Stimulated activated CD4-positive, alpha-beta T cell treated with anti-CD3 and anti-CD28 coated beads, TNF-alpha, amount 100 ng/mL, for 4 hours (primary cell): ENCODE data around the gene CNKSR3.
"Not testable (repeated sequence)": the region's sequence is repeated elsewhere in the genome, so short reads cannot be mapped to it uniquely, and the experiment has no call there.

ENCODE experiments used
- DNase-seq, 3 experiments: peaks; one replicate each; pipeline ENCODE4 v3.0.0-alpha.2; 2020; ENCODE audit warnings: low read depth in 3 of 3

CNKSR3 gene

DNA sequence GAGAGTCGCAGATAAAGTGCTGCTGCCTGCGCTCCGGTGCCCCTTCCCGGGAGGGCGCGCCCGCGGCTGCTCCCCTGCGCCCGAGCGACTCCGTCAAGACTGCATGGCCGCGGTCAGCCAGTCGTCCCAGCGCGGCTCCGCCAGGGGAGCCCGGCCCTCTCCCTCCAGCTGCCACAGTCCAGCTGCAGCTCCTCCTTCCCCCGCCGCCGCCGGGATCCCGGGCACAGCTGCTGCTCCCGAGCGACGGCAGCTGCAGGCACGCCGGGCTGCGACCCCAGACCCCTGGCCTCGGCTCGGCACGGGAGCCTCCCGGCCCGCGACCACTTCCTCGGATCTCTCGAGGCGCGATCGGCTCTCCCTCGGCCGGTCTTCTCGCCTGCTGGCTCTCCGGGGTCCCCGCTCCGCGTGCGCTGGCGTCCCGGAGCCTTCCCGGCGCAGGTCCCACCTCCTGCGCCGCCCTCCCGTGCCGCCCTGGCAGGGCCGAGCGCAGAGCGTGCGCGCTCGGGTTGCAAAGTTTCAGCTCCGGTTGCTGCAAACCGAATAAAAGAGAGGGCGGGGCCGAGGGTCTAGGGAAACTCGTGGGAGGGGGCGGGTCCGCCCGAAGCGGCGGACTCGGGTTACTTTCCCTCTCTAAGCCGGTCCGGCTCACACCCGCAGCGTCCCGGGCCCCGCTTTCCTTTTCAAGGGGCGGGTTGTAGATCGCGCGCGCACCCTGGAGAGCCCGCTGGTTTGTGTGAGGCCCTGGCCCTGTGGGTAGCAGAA, at the start of gene CNKSR3:
Gene CNKSR3 (minus strand): TSS at position 542 of the 762 bp plus-strand sequence. CDS start 571 bp downstream, outside the sequence.
- peak in 1 of 3 experiments; percentile 14 for DNase-seq

DNA sequence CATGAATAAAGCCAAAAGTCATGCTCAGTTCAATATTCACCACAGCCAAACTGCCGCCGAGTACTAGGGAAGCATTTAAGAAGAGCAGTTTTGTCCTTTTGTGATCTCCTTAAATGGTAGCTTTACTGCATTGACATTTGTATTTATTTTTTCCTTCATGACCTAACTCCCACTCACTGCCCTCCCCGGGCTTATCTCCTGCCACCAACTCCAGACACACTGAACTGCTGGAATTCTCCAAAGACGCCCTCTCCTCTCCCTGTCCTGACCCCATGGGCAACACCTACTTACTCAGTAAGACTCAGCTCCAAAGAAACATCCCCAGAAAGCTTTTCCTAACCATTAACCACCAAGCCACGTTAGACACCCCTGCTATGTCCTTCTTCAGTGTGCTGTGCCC, 48.5 kb upstream of the CNKSR3 start:
- no peak for DNase-seq

DNA sequence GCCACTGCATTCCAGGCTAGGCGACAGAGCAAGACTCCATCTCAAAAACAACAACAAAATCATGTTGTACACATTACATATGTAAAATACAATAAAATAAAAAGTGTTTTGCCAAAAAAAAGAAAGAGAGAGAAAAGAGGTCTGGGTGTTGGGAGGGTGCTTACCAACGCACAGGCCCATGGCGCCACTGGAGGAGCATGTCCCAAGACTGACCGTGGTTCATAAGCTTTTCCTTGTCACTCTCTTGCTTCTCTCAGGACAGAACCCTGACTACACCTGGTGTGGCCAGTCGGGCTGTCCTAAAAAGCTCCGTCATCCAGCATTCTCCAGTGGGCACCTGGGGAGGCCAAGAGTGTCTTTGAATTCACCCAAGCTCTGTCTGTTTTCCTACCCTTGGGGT, 48.0 kb upstream of the CNKSR3 start:
- no peak for DNase-seq

DNA sequence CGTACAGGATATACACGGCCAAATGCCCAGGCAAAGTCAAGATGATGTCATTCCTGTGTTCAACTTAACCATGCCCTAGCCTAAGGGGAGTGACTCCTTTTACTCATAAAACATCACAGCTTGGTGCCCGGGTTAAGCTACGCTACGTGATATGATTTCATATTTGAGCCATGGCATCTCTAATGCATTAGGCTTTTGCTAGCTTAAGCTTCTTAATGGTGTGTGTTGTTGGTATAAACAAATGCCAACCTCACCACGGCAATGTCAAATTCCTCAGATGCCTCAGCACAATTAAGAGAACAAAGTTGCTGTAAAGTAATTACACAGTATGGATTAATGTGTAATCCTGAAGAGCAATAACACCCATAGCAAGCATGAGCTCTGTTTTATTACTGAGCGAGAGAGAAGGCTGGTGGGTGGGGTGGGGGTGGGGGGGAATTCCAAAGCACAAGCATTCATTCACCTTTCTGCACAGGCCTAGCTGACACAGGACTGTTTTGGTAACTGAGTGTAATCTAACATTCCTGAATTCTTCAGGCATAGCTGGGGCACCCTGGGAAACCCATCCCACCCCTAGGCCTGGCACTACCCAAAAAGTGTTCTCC, 44.7 kb upstream of the CNKSR3 start:
- no peak for DNase-seq

DNA sequence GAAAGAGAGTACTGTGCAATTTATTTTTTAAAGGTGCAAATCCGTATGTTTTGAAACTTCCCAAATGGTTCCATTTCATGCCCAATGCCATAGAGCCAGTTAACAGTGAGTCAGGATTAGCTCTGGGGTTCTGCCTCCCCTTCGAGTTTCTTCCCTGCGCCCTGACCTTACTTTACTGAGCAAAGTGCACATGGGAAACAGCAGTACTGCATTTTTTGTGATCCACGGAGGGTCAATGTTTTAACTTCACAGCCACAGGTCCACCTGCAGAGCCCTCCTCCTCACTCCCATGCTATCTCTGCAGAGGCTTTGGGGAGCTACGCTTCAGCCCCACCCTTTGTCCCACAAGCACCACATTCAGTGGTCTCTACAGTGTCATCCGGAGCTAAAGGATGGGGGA, 44.0 kb upstream of the CNKSR3 start:
- no peak for DNase-seq

DNA sequence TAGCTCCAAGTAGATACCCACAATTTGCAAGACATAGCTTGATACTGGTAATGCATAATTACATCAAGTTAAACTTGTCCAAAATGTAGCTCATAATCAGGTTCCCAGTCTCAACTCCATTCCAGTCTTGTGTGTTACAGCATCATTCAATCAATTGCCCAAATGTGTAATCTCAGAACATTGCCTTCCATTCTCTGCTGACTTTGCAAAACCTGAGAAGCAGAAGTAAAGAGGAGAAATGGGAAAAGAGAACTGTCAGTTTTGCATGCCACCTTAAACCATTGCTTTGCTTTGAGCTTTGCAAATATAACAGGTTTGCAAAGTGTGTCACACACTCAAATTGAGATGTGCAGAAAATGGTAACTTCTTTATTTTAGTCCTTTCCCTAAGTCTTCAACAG, 40.3 kb upstream of the CNKSR3 start:
- DNase-seq: no peak

DNA sequence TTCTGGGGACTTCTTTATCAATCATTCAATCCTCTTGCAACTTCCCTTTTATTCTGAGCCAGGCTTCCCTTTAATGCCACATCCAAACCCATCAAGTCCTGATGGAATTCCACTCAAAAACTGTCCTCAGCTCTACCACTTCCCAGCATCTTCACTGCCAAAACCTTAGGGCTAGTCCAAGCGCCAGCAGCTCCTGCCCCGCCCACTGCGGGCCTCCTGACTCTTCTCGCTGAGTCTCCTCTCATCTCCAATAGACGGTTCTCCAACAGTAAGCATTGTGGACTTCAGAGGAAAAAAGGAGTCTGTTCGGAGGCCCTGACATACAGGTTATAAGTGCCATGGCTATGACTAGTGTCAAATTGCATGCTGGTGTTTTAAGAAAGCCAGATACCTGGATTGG, 38.7 kb upstream of the CNKSR3 start:
- DNase-seq: no peak

DNA sequence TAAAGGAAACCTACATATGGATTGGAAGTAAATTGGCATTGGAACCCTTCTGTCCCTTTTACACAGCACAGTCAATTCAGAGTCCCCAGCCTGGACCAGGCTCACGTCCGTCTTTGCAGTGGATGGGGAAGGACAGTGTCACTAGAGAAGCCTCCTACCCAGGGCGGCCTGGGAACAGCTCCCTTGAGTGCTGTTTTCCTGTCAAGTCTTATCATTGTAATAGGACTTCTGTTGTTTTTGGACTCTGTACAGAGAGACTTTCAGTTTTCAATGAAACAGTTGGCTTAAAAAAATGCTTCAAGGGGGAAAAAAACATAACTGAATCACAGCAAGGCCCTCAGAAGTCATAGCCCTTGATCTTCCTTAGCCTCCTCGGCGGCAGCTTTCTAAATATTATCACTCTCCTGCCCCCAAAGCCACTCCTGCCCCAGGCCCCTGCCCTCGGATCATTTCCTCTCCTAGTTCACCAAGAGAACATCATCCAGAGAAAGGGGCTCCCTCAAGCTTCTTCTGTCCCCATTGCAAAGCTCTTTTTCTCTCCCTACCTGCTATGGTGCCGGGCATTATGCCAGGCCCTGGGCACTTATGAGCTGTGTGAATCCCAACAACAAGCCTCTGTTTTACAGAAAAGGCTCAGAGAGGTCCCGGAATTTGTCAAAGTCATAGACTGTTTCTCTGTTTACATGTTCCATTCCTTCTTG, 37.8 kb upstream of the CNKSR3 start:
- DNase-seq: no peak

DNA sequence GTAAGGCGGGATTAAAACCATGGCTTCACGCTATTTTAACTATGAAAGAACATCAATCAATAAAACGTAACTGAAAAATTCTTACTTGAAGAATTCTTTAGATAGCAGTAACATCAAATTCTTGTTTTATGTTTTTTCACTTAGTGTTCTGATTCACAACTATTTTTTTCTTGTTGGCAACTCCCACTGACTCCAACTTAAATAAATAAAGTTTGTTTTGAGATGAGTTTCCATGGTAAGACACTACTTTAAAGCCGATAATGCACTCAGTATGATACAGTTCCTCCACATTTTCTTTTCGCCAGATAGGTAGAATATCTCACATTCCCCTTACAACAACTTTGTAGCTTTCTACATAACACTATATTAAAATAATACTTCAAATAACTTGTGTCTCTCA, 33.1 kb upstream of the CNKSR3 start:
- no peak for DNase-seq

DNA sequence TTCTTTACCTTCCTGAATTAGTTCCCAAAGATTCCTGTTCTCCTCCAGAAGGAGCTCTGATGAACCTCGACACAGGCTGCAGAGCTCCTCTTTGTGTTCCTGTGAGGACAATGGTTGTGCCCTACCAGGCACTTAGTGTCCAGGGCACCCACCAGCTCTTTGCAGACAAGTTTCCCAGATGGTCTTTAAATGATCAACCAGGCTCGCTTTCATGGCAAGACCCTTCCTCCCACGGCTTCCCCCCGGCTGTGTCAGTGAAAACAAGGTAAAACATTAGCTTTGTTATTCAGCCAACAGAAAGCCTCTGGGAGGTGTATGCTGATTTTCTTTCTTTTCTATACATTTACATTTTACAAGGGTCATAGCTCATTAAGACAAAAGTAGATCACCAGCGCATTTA, 32.3 kb upstream of the CNKSR3 start:
- no peak for DNase-seq

DNA sequence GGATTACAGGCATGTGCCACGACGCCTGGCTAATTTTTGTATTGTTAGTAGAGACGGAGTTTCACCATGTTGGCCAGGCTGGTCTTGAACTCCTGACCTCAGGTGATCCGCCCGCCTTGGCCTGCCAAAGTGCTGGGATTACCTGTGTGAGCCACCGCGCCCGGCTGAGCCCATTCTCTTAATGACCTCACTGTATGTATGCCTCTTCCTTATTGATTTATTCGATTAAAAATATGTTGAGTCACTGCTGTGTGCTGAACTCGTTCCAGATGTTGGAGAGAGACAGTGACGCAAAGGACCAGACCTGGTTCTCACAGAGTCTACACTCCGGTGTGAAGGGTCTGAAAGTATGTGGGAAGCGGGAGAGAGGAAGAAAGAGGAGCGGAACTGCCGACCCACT, 31.4 kb upstream of the CNKSR3 start:
- not testable (repeated sequence) for DNase-seq

DNA sequence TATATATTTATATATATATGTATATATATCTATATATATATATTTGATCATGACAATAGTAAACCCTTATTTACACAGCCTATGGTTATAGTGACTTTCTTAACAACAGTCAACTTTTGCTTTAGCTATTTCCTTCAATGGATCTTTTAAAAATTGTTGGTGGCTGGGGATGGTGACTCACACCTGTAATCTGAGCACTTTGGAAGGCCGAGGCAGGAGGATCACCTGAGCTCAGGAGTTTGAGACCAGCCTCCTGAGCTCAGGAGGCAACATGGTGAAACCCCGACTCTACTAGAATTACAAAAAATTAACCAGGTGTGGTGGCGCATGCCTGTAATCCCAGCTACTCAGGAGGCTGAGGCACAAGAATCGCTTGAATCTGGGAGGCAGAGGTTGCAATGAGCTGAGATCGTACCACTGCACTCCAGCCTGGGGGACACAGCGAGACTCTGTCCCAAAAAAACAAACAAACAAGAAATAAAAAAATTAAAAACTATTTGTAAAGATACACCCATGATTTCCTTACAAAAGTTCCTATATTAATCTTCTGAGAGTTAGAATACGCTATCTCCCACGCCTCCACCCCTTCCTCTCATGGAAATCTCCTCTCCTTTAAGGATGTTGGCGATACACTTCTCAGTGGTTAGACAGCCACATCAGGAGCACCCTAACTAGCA, 29.2 kb upstream of the CNKSR3 start:
- no peak for DNase-seq

DNA sequence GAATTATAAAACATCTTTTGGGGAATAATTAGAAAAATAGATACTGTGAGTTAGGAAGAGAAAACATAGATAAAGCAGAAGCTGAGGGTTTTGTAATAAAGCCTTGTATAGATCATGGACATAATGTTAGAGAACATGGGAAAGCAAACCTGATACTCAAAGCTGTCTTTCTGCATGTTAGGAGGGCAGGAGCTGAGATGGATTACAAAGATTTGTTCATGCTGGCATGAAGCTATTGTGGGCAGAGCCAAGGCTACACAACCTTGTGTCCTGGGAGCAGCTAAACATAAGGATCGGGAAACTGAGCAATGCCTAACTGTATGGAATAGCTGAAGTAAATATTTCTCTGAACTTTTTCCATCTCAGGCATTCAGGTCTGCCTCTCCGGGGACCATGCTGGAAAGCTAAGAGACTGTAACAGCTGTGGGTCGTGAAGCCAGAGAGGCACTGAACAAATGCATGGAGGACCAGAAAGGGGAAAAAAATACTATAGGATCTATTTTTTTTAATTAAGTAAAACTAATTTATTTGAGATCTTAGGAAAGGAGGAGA, 28.2 kb upstream of the CNKSR3 start:
- DNase-seq: no peak

DNA sequence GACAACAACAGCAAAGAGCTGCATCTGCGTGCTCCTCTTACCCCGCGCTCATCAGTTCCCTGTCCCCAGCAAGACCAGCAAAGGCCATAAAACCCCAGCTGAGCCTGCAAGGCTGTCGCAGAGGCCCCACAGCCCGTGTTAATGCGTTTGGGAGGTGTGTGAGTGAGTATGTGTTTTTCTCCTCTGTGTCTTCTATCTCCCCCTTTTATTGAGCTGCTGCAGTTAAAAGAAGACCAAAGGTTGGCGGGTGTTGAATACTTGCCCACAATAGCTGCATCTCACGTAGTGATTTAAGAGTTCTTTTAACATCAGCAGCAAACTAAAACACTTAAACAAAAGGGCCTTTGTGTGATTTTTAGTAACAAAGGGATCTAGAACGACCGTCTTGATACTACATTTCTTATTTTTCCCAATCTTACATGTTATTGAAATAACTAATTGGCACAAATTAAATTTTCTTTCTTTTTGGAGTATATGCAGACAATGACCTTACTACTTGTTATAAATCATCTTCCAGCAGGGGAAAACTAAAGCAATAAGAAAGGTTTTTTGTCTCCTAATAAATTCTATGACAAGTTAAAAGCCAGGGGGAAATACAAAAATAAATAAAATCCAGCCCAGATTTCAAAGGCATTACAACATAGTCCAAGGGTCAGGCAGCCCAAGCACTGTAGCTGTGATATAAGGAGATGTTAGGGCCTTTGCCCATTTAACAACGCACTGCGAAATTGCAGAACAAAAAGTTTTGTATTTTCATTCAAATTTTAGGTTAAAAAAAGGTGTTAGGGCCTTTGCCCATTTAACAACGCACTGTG, 27.2 kb upstream of the CNKSR3 start:
- no peak for DNase-seq

DNA sequence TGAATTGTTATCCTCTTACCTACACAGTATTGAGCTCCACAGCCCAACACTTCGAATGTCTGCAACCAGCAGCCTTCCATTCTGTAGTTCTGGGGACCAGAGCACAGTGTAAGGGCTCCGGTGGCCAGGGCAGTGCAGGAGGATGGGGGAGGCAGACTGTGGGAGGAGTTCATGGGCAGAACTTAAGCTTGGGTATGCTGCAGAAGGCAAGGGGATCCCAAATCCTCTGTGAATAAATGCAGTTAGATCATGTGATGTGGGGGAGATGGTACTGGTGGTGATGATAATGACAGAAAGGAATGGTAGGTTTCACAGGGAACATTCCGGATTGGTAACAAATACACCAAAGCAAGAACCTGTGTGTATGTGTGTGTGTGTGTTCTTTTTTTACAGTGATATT, 26.5 kb upstream of the CNKSR3 start:
- no peak for DNase-seq

DNA sequence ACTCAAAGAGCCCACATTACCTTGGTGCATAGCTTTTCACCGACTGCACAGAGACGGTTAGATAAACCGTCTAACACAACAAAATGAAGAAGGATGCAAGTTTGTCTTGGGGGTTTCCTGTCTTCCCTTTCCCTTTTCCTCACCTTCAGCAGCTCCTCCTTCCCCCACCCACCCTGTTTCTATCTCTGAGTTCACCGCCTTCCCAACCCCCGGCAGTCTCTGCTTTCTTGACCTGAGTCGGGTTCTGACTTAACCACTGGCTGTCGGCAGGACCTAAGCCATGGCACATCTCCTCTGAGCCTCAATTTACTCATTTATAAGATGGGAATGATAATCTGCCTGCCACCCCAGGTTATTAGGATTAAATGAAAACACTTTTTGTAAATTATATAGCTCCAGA, 25.8 kb upstream of the CNKSR3 start:
- no peak for DNase-seq

DNA sequence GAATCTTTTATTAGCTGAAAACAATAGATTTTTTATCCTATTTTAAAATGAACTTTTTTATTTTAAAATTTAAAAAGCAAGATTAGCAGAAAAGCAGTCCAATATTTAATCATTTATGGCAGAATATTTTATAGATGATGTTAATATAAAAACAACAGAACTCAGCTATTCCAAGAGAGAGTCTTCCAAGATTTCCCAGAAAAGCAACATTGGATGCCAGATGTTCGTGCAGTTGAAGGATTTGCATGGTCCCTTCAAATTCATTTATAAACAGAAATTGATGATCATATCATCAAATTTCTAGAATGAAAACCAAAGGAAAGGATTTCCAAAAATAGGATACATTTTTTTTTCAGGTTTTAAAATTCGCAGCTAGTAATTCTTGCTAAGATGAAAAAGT, 25.4 kb upstream of the CNKSR3 start:
- no peak for DNase-seq

DNA sequence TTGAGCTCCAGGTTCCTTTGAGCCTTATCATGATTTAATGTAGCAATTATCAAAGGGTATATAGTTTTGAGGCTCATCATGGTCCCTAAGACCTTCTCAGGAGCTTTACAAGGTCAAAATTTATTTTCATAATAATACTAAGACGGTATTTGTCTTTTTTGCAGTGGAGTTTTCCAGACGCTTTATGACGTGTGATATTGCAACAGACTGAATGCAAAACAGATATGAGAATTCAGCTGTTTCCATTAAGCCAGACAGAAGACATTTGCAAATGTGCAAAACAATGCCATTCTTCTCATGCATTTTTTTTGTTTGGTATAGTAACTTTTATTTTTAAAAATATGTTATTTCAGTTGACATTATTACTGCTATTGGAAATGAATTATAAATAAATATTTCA, 24.7 kb upstream of the CNKSR3 start:
- DNase-seq: no peak

DNA sequence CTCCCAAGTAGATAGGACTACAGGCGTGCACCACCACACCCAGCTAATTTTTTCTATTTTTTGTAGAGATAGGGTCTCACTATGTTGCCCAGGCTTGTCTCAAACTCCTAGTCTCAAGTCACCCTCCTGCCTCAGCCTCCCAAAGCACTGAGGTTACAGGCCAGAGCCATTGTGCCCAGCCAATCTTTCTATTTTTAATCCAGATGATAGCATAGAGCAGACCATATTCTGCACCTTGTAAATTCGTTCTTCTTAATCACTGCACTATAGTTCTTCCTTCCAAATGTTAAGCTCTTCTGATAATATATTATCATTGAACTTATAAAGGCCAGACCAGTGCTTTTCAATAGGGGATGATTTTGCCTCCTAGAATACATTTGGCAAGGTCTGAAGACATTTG, 24.0 kb upstream of the CNKSR3 start:
- no peak for DNase-seq

DNA sequence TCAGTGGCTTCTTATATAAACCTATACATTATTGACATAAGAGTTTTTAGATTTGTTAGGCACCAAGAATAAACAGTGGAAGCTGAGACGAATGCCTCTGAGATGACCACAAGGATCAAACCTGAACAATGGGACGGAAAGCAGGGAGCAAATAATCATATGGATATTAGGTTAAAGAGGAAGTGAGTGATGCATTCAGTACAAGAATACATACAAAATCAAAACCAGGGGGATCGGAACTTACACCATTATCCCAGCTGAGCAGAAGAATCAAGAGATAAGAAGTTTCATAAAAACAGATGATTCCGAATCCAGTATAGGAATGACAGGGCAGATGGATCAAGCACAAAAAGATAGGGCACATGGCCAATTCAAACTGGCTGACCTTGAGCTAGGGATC, 21.9 kb upstream of the CNKSR3 start:
- DNase-seq: no peak

DNA sequence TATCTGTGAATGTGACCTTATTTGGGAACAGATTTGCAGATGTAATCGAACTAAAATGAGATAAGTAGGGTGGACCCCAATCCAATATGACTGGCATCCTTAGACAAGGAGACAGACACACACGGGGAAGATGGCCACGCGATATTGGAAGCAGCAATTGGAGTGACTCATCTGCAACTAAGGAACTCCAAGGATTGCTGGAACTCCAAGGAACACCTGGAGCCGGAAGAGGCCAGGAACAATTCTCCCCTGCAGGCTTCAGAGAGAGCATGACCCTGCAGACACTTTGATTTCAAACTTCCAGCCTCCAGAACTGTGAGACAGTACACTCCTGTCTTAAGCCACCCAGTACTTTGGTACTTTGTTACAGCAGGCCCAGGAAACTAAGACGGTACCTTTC, 19.5 kb upstream of the CNKSR3 start:
- no peak for DNase-seq
